Osteocyte (in vitro differentiated cells): ENCODE measurements around the gene MAPK14. TPM values are rescaled to one million over a fixed set of nuclear protein-coding genes. Genes with fewer than 3 reads are reported as not detected.
"Not testable (repeated sequence)": the region's sequence is repeated elsewhere in the genome, so short reads cannot be mapped to it uniquely, and the experiment has no call there.

Source experiments
- DNase-seq: peaks from one replicate; pipeline ENCODE4 v3.0.0; 2021; ENCODE audit warnings: mixed read lengths; ENCODE audit not compliant: unreplicated experiment; ENCODE audit errors: extremely low spot score
- H3K27ac Mint-ChIP-seq: one replicate; pipeline ENCODE4 v1.8.0; 2021; ENCODE audit warnings: mild to moderate bottlenecking, mixed read lengths; ENCODE audit not compliant: unreplicated experiment
- H3K27me3 Mint-ChIP-seq: one replicate; pipeline ENCODE4 v1.8.0; 2021; ENCODE audit warnings: mixed read lengths; ENCODE audit not compliant: unreplicated experiment
- H3K36me3 Mint-ChIP-seq: one replicate; pipeline ENCODE4 v1.8.0; 2021; ENCODE audit warnings: mixed read lengths; ENCODE audit not compliant: unreplicated experiment
- H3K4me1 Mint-ChIP-seq: one replicate; pipeline ENCODE4 v1.8.0; 2021; ENCODE audit warnings: mixed read lengths; ENCODE audit not compliant: unreplicated experiment
- H3K4me3 Mint-ChIP-seq: one replicate; pipeline ENCODE4 v1.8.0; 2021; ENCODE audit warnings: mild to moderate bottlenecking, moderate library complexity, mixed read lengths; ENCODE audit not compliant: unreplicated experiment
- H3K9me3 Mint-ChIP-seq: one replicate; pipeline ENCODE4 v1.8.0; 2021; ENCODE audit warnings: mixed read lengths; ENCODE audit not compliant: unreplicated experiment
- total RNA-seq: library from RNA; stranded (reverse); gene quantifications from 2 replicates; pipeline ENCODE4 v1.2.1, GENCODE V29; 2021
- TF ChIP-seq, protein P1 (sequence below): fragments of 200-600 bp; sonication (generic); IDR thresholded peaks from 2 replicates; pipeline ENCODE4 v1.5.0; 2021; ENCODE audit warnings: antibody characterized with exemption, mild to moderate bottlenecking, moderate library complexity

MAPK14 gene
- total RNA-seq, 1 donor from 2014 or later = 38.8 TPM

DNA sequence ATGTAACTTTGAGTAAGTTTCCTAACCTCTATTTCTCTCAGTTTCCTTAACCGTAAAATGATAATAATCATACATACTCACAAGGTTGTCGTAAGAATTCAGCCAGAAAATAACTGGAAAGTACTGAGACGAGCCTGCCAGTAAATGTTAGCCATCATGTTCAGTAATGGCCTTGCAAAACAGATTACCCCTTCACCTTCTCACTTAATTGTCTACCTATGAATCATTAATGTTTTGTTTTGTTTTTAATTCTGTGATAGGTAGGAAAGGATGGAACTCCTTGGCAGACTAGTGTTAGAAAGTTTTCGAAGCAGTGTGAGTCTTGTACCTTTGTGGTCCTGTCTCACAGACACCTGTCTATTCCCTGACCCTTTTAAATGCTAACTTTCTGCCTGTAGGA is 50.6 kb downstream of the MAPK14 start:
- H3K4me1 Mint-ChIP-seq = no peaks in the 10 kb centered on the region
- H3K4me3 Mint-ChIP-seq = no peak overlapping the region
- H3K9me3 Mint-ChIP-seq = peaks cover 19% of the 10 kb centered on the region
- TF ChIP-seq, protein P1, sequence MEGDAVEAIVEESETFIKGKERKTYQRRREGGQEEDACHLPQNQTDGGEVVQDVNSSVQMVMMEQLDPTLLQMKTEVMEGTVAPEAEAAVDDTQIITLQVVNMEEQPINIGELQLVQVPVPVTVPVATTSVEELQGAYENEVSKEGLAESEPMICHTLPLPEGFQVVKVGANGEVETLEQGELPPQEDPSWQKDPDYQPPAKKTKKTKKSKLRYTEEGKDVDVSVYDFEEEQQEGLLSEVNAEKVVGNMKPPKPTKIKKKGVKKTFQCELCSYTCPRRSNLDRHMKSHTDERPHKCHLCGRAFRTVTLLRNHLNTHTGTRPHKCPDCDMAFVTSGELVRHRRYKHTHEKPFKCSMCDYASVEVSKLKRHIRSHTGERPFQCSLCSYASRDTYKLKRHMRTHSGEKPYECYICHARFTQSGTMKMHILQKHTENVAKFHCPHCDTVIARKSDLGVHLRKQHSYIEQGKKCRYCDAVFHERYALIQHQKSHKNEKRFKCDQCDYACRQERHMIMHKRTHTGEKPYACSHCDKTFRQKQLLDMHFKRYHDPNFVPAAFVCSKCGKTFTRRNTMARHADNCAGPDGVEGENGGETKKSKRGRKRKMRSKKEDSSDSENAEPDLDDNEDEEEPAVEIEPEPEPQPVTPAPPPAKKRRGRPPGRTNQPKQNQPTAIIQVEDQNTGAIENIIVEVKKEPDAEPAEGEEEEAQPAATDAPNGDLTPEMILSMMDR = no peak
- DNase-seq = no peak
- peaks cover 61% of the 10 kb centered on the region for H3K36me3 Mint-ChIP-seq
- H3K27ac Mint-ChIP-seq = no peak overlapping the region
- H3K27me3 Mint-ChIP-seq = no peaks in the 10 kb centered on the region

- no peaks in the 10 kb centered on the region for H3K27me3 Mint-ChIP-seq
- peaks cover 70% of the 10 kb centered on the region for H3K36me3 Mint-ChIP-seq
- H3K4me1 Mint-ChIP-seq = no peaks in the 10 kb centered on the region
- no peak for DNase-seq
- H3K9me3 Mint-ChIP-seq = peaks cover 19% of the 10 kb centered on the region
- TF ChIP-seq, protein P1 = no peak
- no peak overlapping the region for H3K4me3 Mint-ChIP-seq
- H3K27ac Mint-ChIP-seq = no peak overlapping the region
Observed at GRCh38 chr6:36079601-36080000, 52.0 kb downstream of the MAPK14 start.

GRCh38 chr6:36082318-36082717 is 54.7 kb downstream of the MAPK14 start:
- Mint-ChIP-seq H3K4me3 (no peak overlapping the region), H3K27ac (no peak overlapping the region), H3K36me3 (peaks cover 78% of the 10 kb centered on the region), H3K9me3 (peaks cover 41% of the 10 kb centered on the region), H3K27me3 (no peaks in the 10 kb centered on the region), H3K4me1 (no peaks in the 10 kb centered on the region)
- TF ChIP-seq, protein P1 = no peak
- DNase-seq = no peak

DNA sequence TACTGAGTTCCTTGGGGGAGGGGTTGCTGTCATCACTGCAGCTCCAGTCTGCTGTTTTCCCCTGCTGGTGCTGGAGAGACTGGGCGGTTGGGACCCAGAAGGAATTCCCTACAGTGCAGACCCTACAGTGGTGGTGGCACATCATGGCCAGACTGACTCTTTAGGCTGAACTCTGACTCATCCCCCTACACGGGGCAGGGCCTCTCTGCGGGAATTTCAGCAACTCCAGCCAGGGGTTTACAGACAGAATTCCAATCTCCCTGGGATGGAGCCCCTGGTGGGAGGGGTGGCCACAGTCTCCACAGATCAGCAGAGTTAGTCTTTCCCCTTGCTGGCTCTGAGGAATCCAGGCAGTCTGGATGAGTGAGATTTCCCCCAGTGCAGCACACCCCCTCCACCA is 55.8 kb downstream of the MAPK14 start:
- H3K4me1 Mint-ChIP-seq = no peaks in the 10 kb centered on the region
- DNase-seq = no peak
- H3K27ac Mint-ChIP-seq = no peak overlapping the region
- no peaks in the 10 kb centered on the region for H3K27me3 Mint-ChIP-seq
- TF ChIP-seq, protein P1 = no peak
- H3K4me3 Mint-ChIP-seq = no peak overlapping the region
- H3K9me3 Mint-ChIP-seq = peaks cover 46% of the 10 kb centered on the region
- H3K36me3 Mint-ChIP-seq = peaks cover 72% of the 10 kb centered on the region

- H3K4me1 Mint-ChIP-seq, H3K27ac Mint-ChIP-seq, H3K4me3 Mint-ChIP-seq, DNase-seq, H3K27me3 Mint-ChIP-seq: not testable (repeated sequence)
- peaks cover 28% of the 10 kb centered on the region for H3K9me3 Mint-ChIP-seq
- peaks cover 30% of the 10 kb centered on the region for H3K36me3 Mint-ChIP-seq
Observed at GRCh38 chr6:36088204-36088603, 60.6 kb downstream of the MAPK14 start.

DNA sequence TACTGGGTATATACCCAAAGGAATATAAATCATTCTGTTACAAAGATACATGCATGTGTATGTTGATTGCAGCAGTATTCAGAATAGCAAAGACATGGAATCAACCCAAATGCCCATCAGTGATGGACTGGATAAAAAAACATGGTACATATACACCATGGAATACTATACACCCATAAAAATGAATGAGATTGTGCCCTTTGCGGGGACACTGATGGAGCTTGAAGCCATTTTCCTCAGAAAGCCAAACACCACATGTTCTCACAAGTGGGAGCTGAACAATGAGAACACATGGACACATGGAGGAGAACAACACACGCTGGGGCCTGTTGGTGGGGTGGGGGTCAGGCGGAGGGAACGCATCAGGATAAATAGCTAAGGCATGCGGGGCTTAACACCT is 61.4 kb downstream of the MAPK14 start:
- H3K4me1 Mint-ChIP-seq = no peaks in the 10 kb centered on the region
- no peak overlapping the region for H3K27ac Mint-ChIP-seq
- H3K36me3 Mint-ChIP-seq = peaks cover 23% of the 10 kb centered on the region
- H3K27me3 Mint-ChIP-seq = no peaks in the 10 kb centered on the region
- no peak overlapping the region for H3K4me3 Mint-ChIP-seq
- peaks cover 28% of the 10 kb centered on the region for H3K9me3 Mint-ChIP-seq
- no peak for DNase-seq
- TF ChIP-seq, protein P1 = no peak
